Testis (tissue), 2 donors: Measurements from ENCODE around the gene MYLK4.

Experiments
- CTCF ChIP-seq, 3 experiments: fragments of 450-650 bp in 2 of 3; fragments of 200-600 bp in 1 of 3; sonication (generic) in 1 of 3; IDR thresholded peaks; one replicate each; pipeline ENCODE4 v1.5.1; 2016 to 2019; ENCODE audit warnings: antibody characterized with exemption in 3 of 3, mild to moderate bottlenecking in 2 of 3, moderate library complexity in 1 of 3
- POLR2A ChIP-seq: fragments of 450-650 bp; IDR thresholded peaks from one replicate; pipeline ENCODE4 v1.6.1; 2017; ENCODE audit warnings: antibody characterized with exemption, mild to moderate bottlenecking, moderate library complexity

GRCh38 chr6:2731281-2731909 lies 19.3 kb downstream of the MYLK4 start:
- no peak for TF ChIP-seq CTCF (IDR thresholded peaks at IDR 0.05)
- no peak for TF ChIP-seq POLR2A
